Daoy (cell line): Measurements from ENCODE around the gene BLOC1S4. TPM values are rescaled to one million over a fixed set of nuclear protein-coding genes. Genes with fewer than 3 reads are reported as not detected.

Experiments
- DNase-seq: peaks from one replicate; pipeline ENCODE4 v3.0.0-alpha.2; 2015; ENCODE audit warnings: low read depth
- total RNA-seq: library from RNA; depleted of rRNA; stranded (reverse); fragments of >200 nt; shearing (Covaris generic); gene quantifications from 2 replicates; pipeline ENCODE4 v1.2.3, GENCODE V29; 2014

BLOC1S4 gene
- total RNA-seq, 1 experiment from 2014 or later, result 24.2 TPM

GRCh38 chr4:6692379-6692778 is 23.6 kb upstream of the BLOC1S4 start:
- DNase-seq, result no peak

- DNase-seq, result no peak
These were observed 23.2 kb upstream of the BLOC1S4 start for GRCh38 chr4:6692806-6693205.

- DNase-seq, result no peak
These were observed 22.5 kb upstream of the BLOC1S4 start, which contains the start of gene S100P for GRCh38 chr4:6693231-6694176. Gene S100P, plus strand, starts transcription at chr4:6693878. Its CDS starts 55 bp downstream, at chr4:6693933.

GRCh38 chr4:6694177-6694901 is 21.6 kb upstream of the BLOC1S4 start:
- DNase-seq, result no peak

GRCh38 chr4:6695660-6696610 is 20.0 kb upstream of the BLOC1S4 start:
- no peak for DNase-seq

- no peak for DNase-seq
These were observed 19.4 kb upstream of the BLOC1S4 start for GRCh38 chr4:6696611-6697010.

GRCh38 chr4:6697131-6697530 is 18.8 kb upstream of the BLOC1S4 start:
- DNase-seq, result no peak

- DNase-seq, result no peak
These were observed 16.6 kb upstream of the BLOC1S4 start for GRCh38 chr4:6699388-6699787.

- DNase-seq, result no peak
These were observed 16.1 kb upstream of the BLOC1S4 start for GRCh38 chr4:6699903-6700302.

GRCh38 chr4:6701371-6701770 is 14.6 kb upstream of the BLOC1S4 start:
- peak; percentile 31 for DNase-seq

GRCh38 chr4:6702761-6703160 is 13.2 kb upstream of the BLOC1S4 start:
- DNase-seq, result no peak

GRCh38 chr4:6703786-6704185 is 12.2 kb upstream of the BLOC1S4 start:
- DNase-seq, result no peak

- no peak for DNase-seq
These were observed 10.3 kb upstream of the BLOC1S4 start for GRCh38 chr4:6705646-6706045.

- DNase-seq, result no peak
These were observed 9.8 kb upstream of the BLOC1S4 start for GRCh38 chr4:6706173-6706572.

- peak; percentile 97 for DNase-seq
These were observed 6.5 kb upstream of the BLOC1S4 start, which contains the start of gene MRFAP1L1 for GRCh38 chr4:6709230-6710114. Gene MRFAP1L1, minus strand, starts transcription at chr4:6709865. Its CDS starts 236 bp downstream, at chr4:6709629.

GRCh38 chr4:6710282-6710681 is 5.7 kb upstream of the BLOC1S4 start:
- no peak for DNase-seq

- no peak for DNase-seq
These were observed 5.0 kb upstream of the BLOC1S4 start for GRCh38 chr4:6710996-6711395.

- no peak for DNase-seq
These were observed 1.0 kb upstream of the BLOC1S4 start for GRCh38 chr4:6714954-6715353.

GRCh38 chr4:6715704-6716017 is 313 bp upstream of the BLOC1S4 start:
- DNase-seq, result no peak

- no peak for DNase-seq
These were observed 1.1 kb downstream of the BLOC1S4 start for GRCh38 chr4:6716958-6717655.
